Loucy (cell line): ENCODE data around the gene NCKAP5.

Source experiments
- CTCF ChIP-seq: fragments of 200-600 bp; sonication (generic); conservative IDR thresholded peaks from 2 replicates; pipeline ENCODE4 v1.5.1; 2014; ENCODE audit warnings: mild to moderate bottlenecking, antibody characterized with exemption, low read length
- EZH2phosphoT487 ChIP-seq: fragments of 200-600 bp; IDR thresholded peaks from 2 replicates; pipeline ENCODE4 v1.6.1; 2018; ENCODE audit warnings: antibody characterized with exemption, mild to moderate bottlenecking, moderate library complexity, borderline replicate concordance

- TF ChIP-seq CTCF (no peak), EZH2phosphoT487 (no peak)
Measured at GRCh38 chr2:133317178-133317577, 251.1 kb downstream of the NCKAP5 start.
